A673 (cell line): ENCODE data around the gene GRHL1. TPM values are rescaled to one million over a fixed set of nuclear protein-coding genes. Genes with fewer than 3 reads are reported as not detected.
A peak's percentile ranks its signal among the peaks of the same experiment; 100 is the strongest.

ENCODE experiments used
- BruUV-seq: library from RNA; stranded (reverse); fragments of 400-500 nt; replicated peaks from 2 replicates; lab custom pipeline; 2021; lab: Mats Ljungman, UMichigan
- CTCF ChIA-PET: fragments of 300-600 bp; sonication (Branson Sonifier 250); formaldehyde crosslinking; loops from one replicate; lab custom pipeline; 2022; ENCODE audit warnings: antibody characterized with exemption; lab: Charles Lee
- POLR2A ChIA-PET: fragments of 300-600 bp; sonication (Branson Sonifier 250); formaldehyde crosslinking; loops from one replicate; lab custom pipeline; 2022; ENCODE audit warnings: antibody characterized with exemption; ENCODE audit not compliant: low non-redundant PET; lab: Charles Lee
- DNase-seq: peaks from one replicate; pipeline ENCODE4 v3.0.0-alpha.2; 2015; ENCODE audit warnings: low spot score
- H3K27ac ChIP-seq: fragments of 200-600 bp; sonication (generic); 2 replicates; pipeline ENCODE4 v1.5.1; 2016; ENCODE audit warnings: mixed run types, low read depth, mild to moderate bottlenecking, mixed read lengths, antibody characterized with exemption, low read length; ENCODE audit not compliant: poor library complexity, severe bottlenecking
- H3K27me3 ChIP-seq: fragments of 200-600 bp; sonication (generic); replicated peaks from 2 replicates; pipeline ENCODE4 v1.6.1; 2017; ENCODE audit warnings: mixed run types, low read depth, mild to moderate bottlenecking, mixed read lengths, antibody characterized with exemption, low read length; ENCODE audit not compliant: insufficient read depth, poor library complexity
- H3K36me3 ChIP-seq: fragments of 200-600 bp; sonication (generic); 2 replicates; pipeline ENCODE4 v1.6.1; 2016; ENCODE audit warnings: mixed run types, mild to moderate bottlenecking, mixed read lengths, antibody characterized with exemption, low read length; ENCODE audit not compliant: insufficient read depth, poor library complexity, severe bottlenecking
- H3K4me1 ChIP-seq: fragments of 200-600 bp; sonication (generic); 2 replicates; pipeline ENCODE4 v1.6.1; 2017; ENCODE audit warnings: mixed run types, mild to moderate bottlenecking, mixed read lengths, antibody characterized with exemption, low read length; ENCODE audit not compliant: insufficient read depth, poor library complexity, severe bottlenecking
- H3K4me3 ChIP-seq: fragments of 200-600 bp; sonication (generic); 2 replicates; pipeline ENCODE4 v1.5.1; 2016; ENCODE audit warnings: low read depth, mixed run types, mild to moderate bottlenecking, mixed read lengths, low read length; ENCODE audit not compliant: poor library complexity, severe bottlenecking
- H3K9me3 ChIP-seq: fragments of 200-600 bp; sonication (generic); 2 replicates; pipeline ENCODE4 v1.6.1; 2016; ENCODE audit warnings: mixed run types, low read depth, mild to moderate bottlenecking, mixed read lengths, antibody characterized with exemption, low read length; ENCODE audit not compliant: poor library complexity, severe bottlenecking
- EZH2 ChIP-seq: fragments of 200-600 bp; sonication (generic); IDR thresholded peaks from 2 replicates; pipeline ENCODE4 v1.6.1; 2017; ENCODE audit warnings: borderline replicate concordance, low read depth, mild to moderate bottlenecking, mixed read lengths, antibody characterized with exemption, low read length; ENCODE audit not compliant: poor library complexity, severe bottlenecking
- intact Hi-C: fragments of 100-400 bp; cut with micrococcal nuclease; formaldehyde crosslinking; loops from one replicate; pipeline ENCODE4 v1.10.0; 2022; ENCODE audit not compliant: unreplicated experiment
- total RNA-seq: library from RNA; stranded (reverse); gene quantifications from 2 replicates; pipeline ENCODE4 v1.2.3, GENCODE V29; 2021
- TF ChIP-seq, protein P1 (sequence below): fragments of 300-800, 200-600 bp; sonication (generic); conservative IDR thresholded peaks from 2 replicates; pipeline ENCODE4 v1.5.1; 2017; ENCODE audit warnings: low read depth, mild to moderate bottlenecking, antibody characterized with exemption, low read length, moderate library complexity, mixed read lengths

The GRHL1 gene
- total RNA-seq, 1 experiment from 2014 or later, result 0.13 TPM

DNA sequence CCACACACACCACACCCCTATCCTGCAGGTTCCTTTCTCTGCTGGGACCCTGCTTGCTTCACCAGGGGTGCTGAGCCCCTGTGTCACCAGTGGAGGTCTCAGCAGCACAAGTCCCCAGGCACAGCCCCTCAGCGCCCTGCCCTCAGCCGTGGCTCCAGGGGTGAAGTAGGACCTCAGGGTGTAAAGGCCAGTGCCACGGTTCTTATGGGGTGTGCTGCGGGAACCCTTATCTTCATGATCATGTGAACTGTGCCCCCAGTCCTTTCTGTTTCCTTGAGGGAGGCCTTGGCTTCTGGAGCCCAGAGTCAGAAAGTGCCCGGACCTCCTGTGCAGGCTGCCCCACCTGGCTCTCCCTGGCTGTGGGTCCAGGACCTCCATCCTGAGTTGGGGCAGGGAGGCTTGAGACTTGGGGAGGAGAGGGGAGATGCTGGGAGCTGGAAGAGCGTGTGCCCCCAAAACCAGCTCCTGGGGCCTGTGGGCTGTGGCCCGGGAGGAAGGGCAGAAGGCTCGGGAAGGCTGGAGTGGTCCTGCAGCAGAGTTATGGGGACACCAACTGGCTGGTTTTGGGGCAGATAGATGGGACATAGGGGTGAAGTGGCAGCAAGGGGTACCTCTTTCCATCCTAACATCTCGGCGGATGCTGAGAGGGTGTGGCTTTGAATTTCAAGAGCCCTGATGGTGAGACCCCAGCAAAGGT, 71.6 kb downstream of the GRHL1 start:
- DNase-seq, result no peak
- Histone ChIP-seq H3K36me3 (no peaks in the 10 kb centered on the region), H3K9me3 (no peaks in the 10 kb centered on the region), H3K27ac (no peak overlapping the region), H3K4me1 (peaks cover 13% of the 10 kb centered on the region), H3K27me3 (no peaks in the 10 kb centered on the region), H3K4me3 (no peak overlapping the region)
- no TSS peak for BruUV-seq
- intact Hi-C loops, result no loop called here
- TF ChIP-seq, protein P1, sequence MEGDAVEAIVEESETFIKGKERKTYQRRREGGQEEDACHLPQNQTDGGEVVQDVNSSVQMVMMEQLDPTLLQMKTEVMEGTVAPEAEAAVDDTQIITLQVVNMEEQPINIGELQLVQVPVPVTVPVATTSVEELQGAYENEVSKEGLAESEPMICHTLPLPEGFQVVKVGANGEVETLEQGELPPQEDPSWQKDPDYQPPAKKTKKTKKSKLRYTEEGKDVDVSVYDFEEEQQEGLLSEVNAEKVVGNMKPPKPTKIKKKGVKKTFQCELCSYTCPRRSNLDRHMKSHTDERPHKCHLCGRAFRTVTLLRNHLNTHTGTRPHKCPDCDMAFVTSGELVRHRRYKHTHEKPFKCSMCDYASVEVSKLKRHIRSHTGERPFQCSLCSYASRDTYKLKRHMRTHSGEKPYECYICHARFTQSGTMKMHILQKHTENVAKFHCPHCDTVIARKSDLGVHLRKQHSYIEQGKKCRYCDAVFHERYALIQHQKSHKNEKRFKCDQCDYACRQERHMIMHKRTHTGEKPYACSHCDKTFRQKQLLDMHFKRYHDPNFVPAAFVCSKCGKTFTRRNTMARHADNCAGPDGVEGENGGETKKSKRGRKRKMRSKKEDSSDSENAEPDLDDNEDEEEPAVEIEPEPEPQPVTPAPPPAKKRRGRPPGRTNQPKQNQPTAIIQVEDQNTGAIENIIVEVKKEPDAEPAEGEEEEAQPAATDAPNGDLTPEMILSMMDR, result 0 out of 2 replicates have a peak, but pooled peaks have one; percentile 15
- TF ChIP-seq EZH2, result no peak
- POLR2A ChIA-PET, result no interaction called here
- CTCF ChIA-PET, result no interaction called here

DNA sequence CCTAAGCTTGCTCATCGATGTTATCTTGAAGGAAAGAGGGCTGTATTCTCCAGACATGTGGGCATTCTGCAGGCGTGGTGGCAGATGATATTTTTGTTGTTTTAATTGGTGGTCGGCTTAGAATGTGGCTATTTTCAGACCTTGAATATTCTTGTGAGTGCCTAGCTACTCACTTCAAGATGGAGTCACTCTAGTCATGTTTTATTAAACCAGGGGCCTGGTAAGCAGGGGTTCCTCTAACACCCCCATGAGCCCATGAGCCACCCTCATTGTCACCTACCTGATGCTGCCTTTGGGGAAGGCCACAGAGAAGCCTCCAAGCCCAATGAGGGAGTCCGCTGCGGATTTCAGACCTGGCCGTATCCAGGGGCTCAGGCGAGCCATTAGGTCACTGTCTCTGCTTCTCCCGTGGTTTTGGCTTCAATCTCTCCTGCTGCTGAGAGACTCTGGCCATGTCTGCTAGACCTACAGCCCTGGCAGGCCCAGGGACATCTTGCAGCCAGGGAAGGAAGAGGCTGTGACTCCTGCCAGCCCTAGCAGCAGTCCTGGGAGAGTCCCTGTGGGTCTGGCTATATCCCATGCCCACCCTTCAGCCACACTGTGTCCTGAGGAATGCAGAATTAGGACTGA, 75.6 kb downstream of the GRHL1 start:
- DNase-seq, result no peak
- BruUV-seq, result no TSS peak
- CTCF ChIA-PET, result no interaction called here
- Histone ChIP-seq H3K4me3 (no peak overlapping the region), H3K27ac (no peak overlapping the region), H3K4me1 (peaks cover 11% of the 10 kb centered on the region), H3K9me3 (no peaks in the 10 kb centered on the region), H3K27me3 (no peaks in the 10 kb centered on the region), H3K36me3 (no peaks in the 10 kb centered on the region)
- TF ChIP-seq, protein P1, result no peak
- TF ChIP-seq EZH2, result no peak
- POLR2A ChIA-PET, result no interaction called here
- intact Hi-C loops, result loop anchor here (5.0 kb wide), 1 partner anchor 35 kb away; no protein-coding TSS in a partner anchor

DNA sequence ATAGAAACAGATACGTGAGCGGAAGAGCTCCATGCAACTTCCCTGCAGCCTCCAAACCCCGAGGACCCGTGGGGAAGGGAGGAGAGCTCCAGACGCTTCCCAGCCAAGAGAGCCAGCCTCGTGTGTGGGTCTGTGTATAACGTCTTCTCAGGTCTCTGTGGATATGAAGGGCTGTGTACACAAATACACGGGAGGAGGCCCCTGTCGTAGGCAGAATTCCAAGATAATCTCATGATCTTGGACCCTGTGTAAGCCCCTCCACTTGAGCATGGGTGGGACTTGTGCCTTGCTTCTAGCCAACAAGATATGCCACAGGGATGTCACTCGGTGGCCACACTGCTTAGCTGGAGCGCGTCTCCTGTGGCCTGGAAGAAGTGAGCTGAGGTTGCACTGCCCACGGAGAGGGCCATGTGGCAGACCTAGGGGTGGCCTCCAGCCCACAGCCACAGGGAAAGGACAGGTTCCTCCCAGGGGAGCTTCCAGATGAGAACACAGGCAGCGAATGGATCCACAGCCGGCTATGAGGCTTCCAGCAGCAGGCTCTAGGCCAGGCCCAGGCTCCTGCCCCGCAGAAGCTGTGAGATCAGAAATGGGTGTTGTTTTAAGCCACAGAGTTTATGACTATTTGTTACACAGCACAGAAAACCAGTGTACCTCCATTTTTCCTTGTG, 76.3 kb downstream of the GRHL1 start:
- TF ChIP-seq EZH2, result no peak
- TF ChIP-seq, protein P1, result no peak
- Histone ChIP-seq H3K27ac (no peak overlapping the region), H3K9me3 (no peaks in the 10 kb centered on the region), H3K36me3 (no peaks in the 10 kb centered on the region), H3K27me3 (no peaks in the 10 kb centered on the region), H3K4me3 (no peak overlapping the region), H3K4me1 (peaks cover 11% of the 10 kb centered on the region)
- ChIA-PET CTCF (interaction anchor here (0.7 kb wide), 1 partner anchor 258 kb away, joined by 3 read pairs; no protein-coding TSS in a partner anchor), POLR2A (no interaction called here)
- DNase-seq, result no peak
- BruUV-seq, result no TSS peak
- intact Hi-C loops, result loop anchor here (5.0 kb wide), 1 partner anchor 35 kb away; no protein-coding TSS in a partner anchor
